GM12801 (cell line): Measurements from ENCODE around the gene SNRPD3.

ENCODE experiments used
- TF ChIP-seq, protein P1 (sequence below): IDR thresholded peaks from one replicate; pipeline ENCODE4 v1.5.1; 2011; ENCODE audit warnings: control low read depth; ENCODE audit not compliant: insufficient read length; ENCODE audit errors: extremely low read depth

The SNRPD3 gene

DNA sequence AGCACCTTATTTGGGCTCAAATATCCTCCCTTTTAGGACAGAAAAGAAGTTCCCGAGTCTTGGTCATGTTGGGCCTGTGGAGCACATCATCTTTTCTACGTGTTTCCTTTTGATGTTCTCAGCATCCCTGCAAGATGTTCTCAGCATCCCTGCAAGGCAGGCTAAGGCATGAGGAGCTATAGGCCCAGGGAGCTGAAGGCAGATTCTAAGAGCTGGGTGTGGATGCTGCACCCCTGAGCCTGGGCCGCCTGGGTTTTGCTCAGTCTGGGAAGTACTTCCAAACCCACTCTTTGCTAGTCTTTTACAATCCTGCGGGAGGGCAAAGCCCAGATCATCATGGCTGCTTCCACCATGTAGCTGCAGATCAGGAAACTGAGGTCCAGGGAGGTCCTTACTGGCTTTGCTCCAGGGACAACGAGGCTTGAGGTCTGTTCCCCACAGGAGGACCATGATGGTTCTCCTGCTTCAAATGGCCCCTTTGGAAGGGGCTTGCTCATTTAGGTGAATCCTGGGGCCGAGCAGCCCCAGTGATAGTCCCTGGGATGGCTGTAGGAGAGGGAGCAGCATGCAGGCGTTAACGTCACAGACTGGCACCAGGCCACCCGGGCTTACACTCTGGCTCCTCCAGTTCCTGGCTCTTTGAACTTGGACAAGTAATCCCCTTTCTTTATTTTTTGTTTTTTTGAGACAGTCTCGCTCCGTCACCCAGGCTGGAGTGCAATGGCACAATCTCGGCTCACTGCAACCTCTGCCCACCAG, 26.4 kb downstream of the SNRPD3 start:
- TF ChIP-seq, protein P1, sequence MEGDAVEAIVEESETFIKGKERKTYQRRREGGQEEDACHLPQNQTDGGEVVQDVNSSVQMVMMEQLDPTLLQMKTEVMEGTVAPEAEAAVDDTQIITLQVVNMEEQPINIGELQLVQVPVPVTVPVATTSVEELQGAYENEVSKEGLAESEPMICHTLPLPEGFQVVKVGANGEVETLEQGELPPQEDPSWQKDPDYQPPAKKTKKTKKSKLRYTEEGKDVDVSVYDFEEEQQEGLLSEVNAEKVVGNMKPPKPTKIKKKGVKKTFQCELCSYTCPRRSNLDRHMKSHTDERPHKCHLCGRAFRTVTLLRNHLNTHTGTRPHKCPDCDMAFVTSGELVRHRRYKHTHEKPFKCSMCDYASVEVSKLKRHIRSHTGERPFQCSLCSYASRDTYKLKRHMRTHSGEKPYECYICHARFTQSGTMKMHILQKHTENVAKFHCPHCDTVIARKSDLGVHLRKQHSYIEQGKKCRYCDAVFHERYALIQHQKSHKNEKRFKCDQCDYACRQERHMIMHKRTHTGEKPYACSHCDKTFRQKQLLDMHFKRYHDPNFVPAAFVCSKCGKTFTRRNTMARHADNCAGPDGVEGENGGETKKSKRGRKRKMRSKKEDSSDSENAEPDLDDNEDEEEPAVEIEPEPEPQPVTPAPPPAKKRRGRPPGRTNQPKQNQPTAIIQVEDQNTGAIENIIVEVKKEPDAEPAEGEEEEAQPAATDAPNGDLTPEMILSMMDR = no peak

DNA sequence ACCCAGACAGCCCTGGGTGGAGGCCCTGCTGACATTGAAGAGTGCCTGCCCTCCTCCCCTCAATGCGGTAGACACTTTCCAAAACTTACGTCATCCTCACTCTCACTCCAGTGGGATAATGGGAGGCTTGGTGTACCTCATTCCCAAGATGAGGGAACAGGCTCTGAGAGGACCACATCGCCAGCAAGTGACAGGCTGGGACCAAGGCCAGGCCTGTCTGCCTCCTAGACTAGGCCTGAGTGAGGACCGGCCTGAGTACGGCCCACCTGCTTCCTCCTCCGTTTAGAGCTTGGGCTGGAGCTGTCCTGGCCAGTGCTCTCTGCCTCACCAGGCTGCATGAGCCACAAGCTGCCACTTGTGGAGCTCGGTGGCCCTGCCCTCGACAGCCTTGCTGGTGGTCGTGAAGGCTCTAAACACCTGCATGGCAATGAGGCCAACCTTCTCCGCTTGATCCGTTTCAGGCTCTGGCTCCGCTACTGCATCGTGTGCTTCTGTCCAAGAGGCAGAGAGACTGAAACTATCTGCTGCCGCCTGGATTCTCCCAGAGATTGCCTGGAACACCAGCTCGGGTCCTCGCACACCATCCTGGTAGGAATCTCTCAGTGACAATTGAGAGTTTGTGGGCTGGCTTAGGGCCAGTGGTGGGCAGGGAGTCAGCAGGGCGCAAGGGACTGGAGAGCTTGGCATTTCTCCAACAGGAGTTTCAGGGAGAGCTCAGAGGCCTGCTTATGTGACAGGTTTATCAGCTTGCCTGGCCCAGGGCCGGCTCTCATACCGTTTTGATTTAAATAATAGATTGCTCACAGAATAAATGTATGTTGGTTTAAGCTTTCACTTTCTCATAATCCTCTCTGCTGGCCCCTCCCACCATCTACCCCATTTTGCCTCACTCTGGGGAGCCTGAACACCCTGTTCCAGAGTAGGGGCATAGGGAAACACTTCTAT, 27.7 kb downstream of the SNRPD3 start:
- TF ChIP-seq, protein P1 = no peak

DNA sequence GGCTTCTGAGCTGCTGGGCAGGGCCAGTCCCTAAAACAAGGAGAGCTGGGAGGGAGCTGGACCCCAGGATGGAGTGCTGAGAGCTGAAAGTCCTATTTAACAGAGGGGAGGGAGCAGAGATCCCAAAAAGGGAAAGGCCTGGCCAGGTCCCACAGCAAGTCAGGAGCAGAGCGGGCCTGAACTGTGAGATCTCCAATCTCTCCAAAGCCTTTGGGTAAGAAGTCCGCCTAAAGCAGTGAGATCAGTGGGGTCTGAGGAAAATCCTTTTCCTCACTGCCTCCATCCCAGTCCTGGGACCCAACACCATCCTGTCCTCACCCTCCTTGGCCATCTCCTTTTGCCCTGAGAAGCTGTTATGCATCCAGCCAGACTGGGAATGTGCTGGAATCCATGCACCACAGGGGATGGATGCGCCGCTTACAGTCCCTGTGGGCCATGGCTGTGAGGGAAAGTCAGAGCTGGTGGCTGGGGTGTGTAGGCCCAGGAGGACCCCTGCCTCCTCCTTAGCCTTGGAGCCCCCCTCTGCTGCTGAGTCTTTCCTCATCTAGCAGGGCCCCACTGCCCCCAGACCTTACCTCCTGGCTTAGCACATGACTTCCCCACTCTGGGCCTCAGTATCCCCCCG, 28.5 kb downstream of the SNRPD3 start:
- TF ChIP-seq, protein P1 = no peak

DNA sequence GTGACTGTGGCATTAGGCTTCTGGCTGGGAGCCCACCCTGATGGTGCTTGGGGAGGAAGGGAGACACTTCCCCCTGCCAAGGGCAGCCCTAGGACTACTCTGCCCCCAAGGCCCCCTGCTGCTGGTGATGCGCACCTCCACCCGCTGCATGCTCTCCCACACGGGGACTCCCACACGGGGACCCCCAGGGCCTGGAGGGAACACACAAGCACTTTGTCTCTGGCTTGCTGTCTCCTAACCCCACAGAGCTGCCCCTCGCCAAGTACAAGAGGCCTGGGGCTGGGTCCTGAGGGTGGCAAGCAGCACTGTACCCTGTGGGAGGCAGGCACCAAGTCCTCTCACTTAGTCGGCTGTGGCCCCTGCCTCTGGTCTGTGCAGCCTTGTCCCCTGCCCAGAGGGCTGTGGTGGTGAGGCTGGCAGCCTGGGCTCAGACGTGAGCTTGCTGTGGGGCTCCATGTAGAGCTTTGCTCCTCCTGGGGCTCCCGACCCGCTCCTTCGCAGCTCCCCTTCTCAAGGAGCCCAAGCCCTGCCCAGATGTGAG, 29.1 kb downstream of the SNRPD3 start:
- TF ChIP-seq, protein P1 = no peak

DNA sequence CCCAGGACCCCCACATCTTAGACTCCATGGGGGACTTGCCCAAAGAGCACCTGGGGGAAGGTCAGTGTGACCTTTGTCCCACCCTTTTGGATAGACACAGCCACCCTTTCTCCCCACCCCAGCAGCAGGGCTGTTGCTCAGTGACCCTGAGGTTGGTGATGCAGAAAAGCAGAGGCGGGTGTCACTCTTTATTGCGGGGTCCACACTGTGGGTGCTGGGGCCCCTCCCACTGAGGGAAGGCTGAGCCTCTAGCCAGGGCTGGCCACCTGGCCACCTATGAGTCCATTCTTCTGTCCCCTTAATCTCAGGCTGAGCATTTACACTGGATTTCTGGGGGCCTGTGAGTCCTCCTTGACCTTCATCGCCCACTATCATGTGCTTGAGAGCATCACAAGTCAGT, 29.7 kb downstream of the SNRPD3 start:
- TF ChIP-seq, protein P1 = no peak

DNA sequence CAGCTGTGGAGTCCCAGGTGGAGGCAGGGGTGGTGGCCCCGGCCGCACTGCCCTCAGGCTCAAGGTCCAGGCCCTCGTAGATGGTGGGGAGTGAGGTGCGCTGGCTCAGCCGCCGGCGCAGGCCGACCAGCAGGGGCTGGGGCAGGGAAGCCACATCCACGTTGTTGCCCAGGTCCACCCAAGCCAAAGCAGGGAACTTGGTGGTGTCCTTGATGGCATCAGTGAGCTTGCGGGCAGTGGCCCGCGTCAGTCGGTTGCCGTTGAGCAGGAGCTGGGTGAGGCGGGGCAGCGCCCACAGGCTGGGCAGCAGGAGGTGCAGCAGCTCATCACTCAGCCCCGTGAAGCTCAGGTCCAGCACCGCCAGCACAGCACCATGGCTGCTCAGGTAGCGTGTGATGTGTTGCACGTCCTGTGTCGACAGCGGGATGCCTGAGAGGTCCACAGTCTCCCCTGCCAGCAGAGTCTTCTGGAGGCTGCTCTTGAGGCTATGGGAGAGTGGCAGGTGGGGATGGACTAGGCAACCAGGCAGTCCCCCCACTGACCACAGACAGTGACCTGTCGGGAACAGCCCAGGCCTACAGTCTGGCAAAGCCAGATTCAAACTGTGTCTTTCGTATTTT, 30.2 kb downstream of the SNRPD3 start:
- TF ChIP-seq, protein P1 = no peak
